Suprapubic skin (tissue), 3 donors: ENCODE results near the gene CEBPE.

Experiments used
- CTCF ChIP-seq, 2 donors: fragments of 200-600 bp in 1 of 2; fragments of 450-650 bp in 1 of 2; sonication (generic) in 1 of 2; IDR thresholded peaks; one replicate each; pipeline ENCODE4 v1.5.1; 2016 to 2019; ENCODE audit warnings: antibody characterized with exemption in 2 of 2, mild to moderate bottlenecking in 1 of 2, moderate library complexity in 1 of 2
- POLR2A ChIP-seq, 2 donors: fragments of 450-650 bp; IDR thresholded peaks; one replicate each; pipeline ENCODE4 v1.6.1; 2017; ENCODE audit warnings: antibody characterized with exemption in 2 of 2, mild to moderate bottlenecking in 2 of 2, moderate library complexity in 2 of 2

GRCh38 chr14:23093991-23094665, 24.9 kb downstream of the CEBPE start:
- TF ChIP-seq CTCF (IDR thresholded peaks at IDR 0.05) (no peak), POLR2A (IDR thresholded peaks at IDR 0.05) (no peak)
